ENCODE results near the gene ABR.

ABR gene

DNA sequence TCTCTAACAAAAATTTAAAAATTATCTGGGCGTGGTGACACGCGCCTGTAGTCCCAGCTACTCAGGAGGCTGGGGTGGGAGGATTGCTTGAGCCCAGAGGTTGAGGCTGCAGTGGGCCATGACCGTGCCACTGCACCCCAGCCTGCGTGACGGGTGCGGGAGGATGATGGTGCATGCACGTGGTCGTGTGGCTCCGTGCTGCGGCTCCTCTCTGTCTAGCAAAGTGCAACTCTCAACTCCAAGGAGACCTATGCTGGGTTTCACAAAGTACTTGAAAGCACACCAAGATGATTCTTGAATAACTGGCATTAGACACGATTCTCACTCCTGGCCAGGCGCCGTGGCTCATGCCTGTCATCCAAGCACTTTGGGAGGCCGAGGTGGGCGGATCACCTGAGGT is 226.0 kb downstream of the ABR start:
- no peak for TF ChIP-seq CTCF (IDR thresholded peaks at IDR 0.05)
- no peak for TF ChIP-seq ZFX (IDR thresholded peaks at IDR 0.05; ENCODE audit: borderline replicate concordance)
- no peak overlapping the region for H3K27ac ChIP-seq

Measured in 22Rv1 (cell line).